Adipocyte (in vitro differentiated cells): ENCODE results near the gene HAX1.
"Not testable (repeated sequence)": the region's sequence is repeated elsewhere in the genome, so short reads cannot be mapped to it uniquely, and the experiment has no call there.

Experiments
- DNase-seq: peaks from one replicate; pipeline ENCODE4 v3.0.0-alpha.2; 2015; ENCODE audit warnings: low read depth
- H3K27me3 ChIP-seq: replicated peaks from 2 replicates; pipeline ENCODE4 v1.7.0; 2013; ENCODE audit warnings: mild to moderate bottlenecking, low read length, moderate library complexity; ENCODE audit not compliant: control insufficient read depth, insufficient read depth
- H3K36me3 ChIP-seq: 2 replicates; pipeline ENCODE4 v1.7.0; 2013; ENCODE audit warnings: low read length, mild to moderate bottlenecking, moderate library complexity; ENCODE audit not compliant: control insufficient read depth, insufficient read depth, severe bottlenecking
- H3K4me1 ChIP-seq: 2 replicates; pipeline ENCODE4 v1.7.0; 2013; ENCODE audit warnings: mild to moderate bottlenecking, low read length, moderate library complexity; ENCODE audit not compliant: control insufficient read depth, insufficient read depth
- H3K4me3 ChIP-seq: 2 replicates; pipeline ENCODE4 v1.7.0; 2013; ENCODE audit warnings: mild to moderate bottlenecking, low read length, moderate library complexity
- H3K9ac ChIP-seq: 2 replicates; pipeline ENCODE4 v1.7.0; 2013; ENCODE audit warnings: mild to moderate bottlenecking, low read length, moderate library complexity
- H3K9me3 ChIP-seq: 2 replicates; pipeline ENCODE4 v1.7.0; 2013; ENCODE audit warnings: mild to moderate bottlenecking, low read length, moderate library complexity; ENCODE audit not compliant: control insufficient read depth

Gene HAX1

GRCh38 chr1:154272217-154272998, at the start of gene HAX1:
HAX1 (plus strand) TSS chr1:154272629; CDS start chr1:154272724, 95 bp downstream.
- peak; percentile 95 for DNase-seq
- H3K9me3 ChIP-seq, result no peaks in the 10 kb centered on the region
- H3K4me3 ChIP-seq, result peak within 1 kb of the TSS; percentile 98
- peak within 1 kb of the TSS; percentile 98 for H3K9ac ChIP-seq
- H3K27me3 ChIP-seq, result no peaks in the 10 kb centered on the region
- H3K4me1 ChIP-seq, result peaks cover 9% of the 10 kb centered on the region
- peaks cover 46% of the 10 kb centered on the region for H3K36me3 ChIP-seq

DNA sequence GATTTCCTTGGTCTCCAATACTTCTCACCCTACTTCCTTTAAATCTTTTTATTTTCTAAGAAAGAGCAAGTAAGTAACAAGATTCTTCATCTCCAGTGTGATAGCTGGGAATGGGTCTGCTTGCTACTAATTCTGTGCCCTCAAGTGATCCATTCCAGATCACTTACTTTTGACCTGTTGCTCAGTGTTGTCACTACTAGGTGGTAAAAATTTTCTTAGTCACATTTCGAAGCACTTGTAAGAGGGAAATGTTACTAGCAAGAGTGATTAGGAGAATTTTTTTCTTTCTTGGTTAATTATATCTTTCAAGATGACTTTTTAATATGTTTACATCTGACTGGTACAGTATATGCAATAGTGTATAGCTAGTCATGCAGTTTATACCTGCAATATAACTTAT, 49.5 kb upstream of the HAX1 start:
- Histone ChIP-seq H3K4me1 (peaks cover 45% of the 10 kb centered on the region), H3K9me3 (no peaks in the 10 kb centered on the region), H3K27me3 (no peaks in the 10 kb centered on the region), H3K4me3 (peak overlapping the region; percentile 94), H3K9ac (peak overlapping the region; percentile 95), H3K36me3 (peaks cover 43% of the 10 kb centered on the region)
- peak; percentile 2 for DNase-seq

- Histone ChIP-seq H3K4me1 (peaks cover 39% of the 10 kb centered on the region), H3K36me3 (peaks cover 42% of the 10 kb centered on the region), H3K9me3 (no peaks in the 10 kb centered on the region), H3K9ac (peak overlapping the region; percentile 60), H3K27me3 (no peaks in the 10 kb centered on the region), H3K4me3 (peak overlapping the region; percentile 94)
- peak; percentile 37 for DNase-seq
Observed at GRCh38 chr1:154223621-154224020, 48.8 kb upstream of the HAX1 start.

DNA sequence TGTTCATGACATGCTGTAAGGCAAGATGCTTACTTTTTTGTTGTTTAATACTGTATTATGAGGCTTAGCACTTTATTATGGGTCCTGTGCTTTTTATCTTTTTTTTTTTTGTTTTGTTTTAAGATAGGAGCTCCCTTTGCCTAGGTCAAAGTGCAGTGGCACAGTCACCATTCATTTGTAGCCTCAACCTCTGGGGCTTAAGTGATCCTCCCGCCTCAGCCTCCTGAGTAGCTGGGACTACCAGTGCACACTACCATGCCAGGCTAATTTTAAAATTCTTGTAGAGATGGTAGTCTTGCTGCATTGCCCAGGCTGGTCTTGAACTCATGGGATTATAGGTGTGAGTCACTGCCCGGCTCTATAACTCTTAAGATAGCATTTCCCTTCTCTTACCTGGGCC, 47.1 kb upstream of the HAX1 start:
- Histone ChIP-seq H3K4me3 (no peak overlapping the region), H3K9me3 (no peaks in the 10 kb centered on the region), H3K4me1 (peaks cover 31% of the 10 kb centered on the region), H3K27me3 (no peaks in the 10 kb centered on the region), H3K36me3 (peaks cover 53% of the 10 kb centered on the region), H3K9ac (no peak overlapping the region)
- no peak for DNase-seq

DNA sequence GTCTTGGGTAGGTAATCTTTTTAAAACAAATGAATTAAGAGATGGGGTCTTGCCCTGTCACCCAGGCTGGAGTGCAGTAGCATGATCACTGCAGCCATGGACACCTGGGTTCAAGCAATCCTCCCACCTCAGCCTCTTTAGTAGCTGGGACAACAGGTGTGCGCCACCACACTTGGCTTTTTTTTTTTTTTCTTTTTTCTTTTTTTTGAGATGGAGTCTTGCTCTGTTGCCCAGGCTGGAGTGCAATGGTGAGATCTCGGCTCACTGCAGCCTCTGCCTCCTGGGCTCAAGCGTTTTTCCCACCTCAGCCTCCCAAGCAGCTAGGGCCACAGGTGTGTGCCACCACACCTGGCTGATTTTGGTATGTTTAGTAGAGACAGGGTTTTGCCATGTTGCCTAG, 41.3 kb upstream of the HAX1 start:
- H3K4me3 ChIP-seq, DNase-seq, H3K27me3 ChIP-seq, H3K9ac ChIP-seq, H3K4me1 ChIP-seq, H3K9me3 ChIP-seq: not testable (repeated sequence)
- peaks cover 96% of the 10 kb centered on the region for H3K36me3 ChIP-seq

GRCh38 chr1:154233127-154233526, 39.3 kb upstream of the HAX1 start:
- not testable (repeated sequence) for H3K9ac ChIP-seq, H3K4me3 ChIP-seq, H3K9me3 ChIP-seq, DNase-seq, H3K27me3 ChIP-seq
- peaks cover 13% of the 10 kb centered on the region for H3K4me1 ChIP-seq
- peaks cover 96% of the 10 kb centered on the region for H3K36me3 ChIP-seq

DNA sequence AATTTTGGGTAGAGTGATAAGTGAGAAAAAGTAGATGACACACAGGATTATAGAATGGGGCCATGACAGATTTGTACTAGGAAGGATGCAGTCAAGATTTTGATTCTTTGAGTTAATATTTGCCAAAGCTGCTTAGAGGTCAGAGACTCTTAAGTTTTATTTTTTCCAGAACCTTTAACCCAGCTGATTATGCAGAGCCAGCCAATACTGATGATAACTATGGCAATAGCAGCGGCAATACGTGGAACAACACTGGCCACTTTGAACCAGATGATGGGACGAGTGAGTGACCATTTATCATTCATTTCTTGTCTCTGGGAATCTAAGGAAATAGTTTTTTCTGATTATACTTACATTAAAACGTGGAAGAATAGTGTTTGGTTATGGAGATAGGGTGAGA, 35.6 kb upstream of the HAX1 start:
- H3K27me3 ChIP-seq, result no peaks in the 10 kb centered on the region

DNA sequence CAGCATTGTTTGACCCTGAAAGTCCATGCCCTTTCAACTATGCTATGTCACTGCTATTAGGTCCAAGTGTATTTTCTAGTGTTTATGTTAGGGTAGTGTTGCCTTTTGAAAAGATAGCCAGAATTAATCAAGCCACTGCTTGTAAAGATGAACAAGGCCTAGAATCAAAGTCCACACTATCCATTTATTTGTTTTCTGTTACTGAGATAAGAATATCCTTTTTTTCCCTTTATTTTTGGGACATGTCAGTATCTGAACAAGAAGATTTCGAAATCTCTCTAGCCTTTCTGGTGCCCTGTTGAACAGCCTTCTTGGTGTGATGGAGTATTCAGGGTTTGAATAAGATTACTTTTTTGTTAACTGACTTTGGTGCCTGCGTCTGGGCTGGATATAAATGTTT, 35.0 kb upstream of the HAX1 start:
- H3K4me3 ChIP-seq, result no peak overlapping the region
- DNase-seq, result no peak
- H3K27me3 ChIP-seq, result no peaks in the 10 kb centered on the region
- H3K9ac ChIP-seq, result peak overlapping the region; percentile 11
- peaks cover 13% of the 10 kb centered on the region for H3K4me1 ChIP-seq
- H3K36me3 ChIP-seq, result peaks cover 94% of the 10 kb centered on the region
- H3K9me3 ChIP-seq, result no peaks in the 10 kb centered on the region

More for the DNA sequence above, 35.6 kb upstream of the HAX1 start:
- Histone ChIP-seq H3K4me3 (no peak overlapping the region), H3K9ac (peak overlapping the region; percentile 11), H3K36me3 (peaks cover 94% of the 10 kb centered on the region), H3K4me1 (peaks cover 13% of the 10 kb centered on the region), H3K9me3 (no peaks in the 10 kb centered on the region)
- no peak for DNase-seq

GRCh38 chr1:154237880-154238506, 34.4 kb upstream of the HAX1 start:
- H3K4me3 ChIP-seq, result no peak overlapping the region
- H3K9me3 ChIP-seq, result no peaks in the 10 kb centered on the region
- no peak overlapping the region for H3K9ac ChIP-seq
- H3K4me1 ChIP-seq, result peaks cover 13% of the 10 kb centered on the region
- H3K36me3 ChIP-seq, result peaks cover 94% of the 10 kb centered on the region
- H3K27me3 ChIP-seq, result no peaks in the 10 kb centered on the region
- no peak for DNase-seq

DNA sequence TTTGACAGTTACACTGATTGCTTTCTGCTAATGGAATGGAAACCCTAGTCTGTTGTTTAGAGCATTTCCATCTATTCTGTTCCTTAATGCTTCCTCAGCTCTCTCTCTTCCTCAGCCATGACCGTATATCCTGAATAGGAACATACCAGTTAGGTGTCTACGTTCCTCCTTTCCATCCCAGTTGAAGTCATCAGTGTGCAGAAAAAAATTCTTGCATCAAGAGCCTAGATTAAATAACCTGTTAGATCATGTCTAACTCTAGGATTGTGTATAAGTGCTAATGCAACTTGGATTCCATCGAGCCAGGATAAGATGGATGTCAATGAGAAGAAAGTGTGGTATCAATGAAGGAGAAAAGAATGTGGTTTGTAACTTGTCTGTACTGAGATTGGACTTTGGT, 32.9 kb upstream of the HAX1 start:
- Histone ChIP-seq H3K9ac (no peak overlapping the region), H3K9me3 (no peaks in the 10 kb centered on the region), H3K27me3 (no peaks in the 10 kb centered on the region), H3K4me3 (no peak overlapping the region), H3K4me1 (peaks cover 13% of the 10 kb centered on the region), H3K36me3 (peaks cover 98% of the 10 kb centered on the region)
- DNase-seq, result no peak

- H3K9me3 ChIP-seq, result no peaks in the 10 kb centered on the region
- no peak for DNase-seq
- no peak overlapping the region for H3K4me3 ChIP-seq
- no peak overlapping the region for H3K9ac ChIP-seq
- no peaks in the 10 kb centered on the region for H3K27me3 ChIP-seq
- H3K4me1 ChIP-seq, result peaks cover 13% of the 10 kb centered on the region
- H3K36me3 ChIP-seq, result peaks cover 98% of the 10 kb centered on the region
Observed at GRCh38 chr1:154240294-154240833, 32.1 kb upstream of the HAX1 start.
